GM06990 (cell line): ENCODE results near the gene EDC3.

Experiments used
- DNase-seq: peaks from one replicate; pipeline ENCODE4 v3.0.0-alpha.2; 2011; ENCODE audit not compliant: insufficient read length; ENCODE audit errors: extremely low read depth
- H3K27me3 ChIP-seq: replicated peaks from 2 replicates; pipeline ENCODE4 v1.6.0; 2011; ENCODE audit warnings: low read length; ENCODE audit not compliant: control insufficient read depth, insufficient read depth
- H3K36me3 ChIP-seq: 2 replicates; pipeline ENCODE4 v1.5.1; 2011; ENCODE audit warnings: low read length; ENCODE audit not compliant: control insufficient read depth, insufficient read depth
- H3K4me3 ChIP-seq: replicated peaks from 2 replicates; pipeline ENCODE4 v1.5.1; 2011; ENCODE audit warnings: low read depth, mild to moderate bottlenecking, control low read depth, low read length
- TF ChIP-seq, protein P1 (sequence below): IDR thresholded peaks from 2 replicates; pipeline ENCODE4 v1.5.1; 2011; ENCODE audit warnings: low read length, control low read depth, mild to moderate bottlenecking, inconsistent platforms; ENCODE audit not compliant: insufficient read depth, poor library complexity, severe bottlenecking

Gene EDC3

DNA sequence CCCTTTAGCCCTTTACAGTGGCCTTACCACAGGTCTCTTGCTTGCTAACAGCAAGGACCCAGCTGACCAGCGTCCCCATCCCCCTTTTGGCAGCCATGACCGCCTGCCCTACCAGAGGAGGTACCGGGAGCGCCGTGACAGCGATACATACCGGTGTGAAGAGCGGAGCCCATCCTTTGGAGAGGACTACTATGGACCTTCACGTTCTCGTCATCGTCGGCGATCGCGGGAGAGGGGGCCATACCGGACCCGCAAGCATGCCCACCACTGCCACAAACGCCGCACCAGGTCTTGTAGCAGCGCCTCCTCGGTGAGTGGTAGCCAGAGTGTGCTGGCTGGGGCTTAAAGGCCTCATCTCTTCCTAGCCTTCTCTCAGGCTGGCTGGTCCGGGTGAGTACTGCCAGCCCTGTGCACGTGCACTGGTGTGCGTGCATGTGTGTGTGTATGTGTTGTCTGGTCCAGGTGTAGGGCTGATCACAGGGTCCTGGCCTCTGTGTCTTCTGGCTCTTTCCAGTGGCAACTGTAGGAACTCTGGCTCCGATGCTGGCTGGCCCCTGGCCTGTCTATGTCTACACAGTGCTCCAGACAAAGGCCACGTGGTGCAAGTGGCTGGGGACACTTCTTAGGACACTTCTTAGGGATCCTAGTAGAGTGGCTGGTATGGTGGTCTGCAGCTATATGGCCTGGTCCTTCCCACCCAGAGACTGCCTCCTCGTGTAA, 75.7 kb downstream of the EDC3 start:
- H3K27me3 ChIP-seq = no peaks in the 10 kb centered on the region
- DNase-seq = no peak
- H3K4me3 ChIP-seq = no peak overlapping the region
- TF ChIP-seq, protein P1, sequence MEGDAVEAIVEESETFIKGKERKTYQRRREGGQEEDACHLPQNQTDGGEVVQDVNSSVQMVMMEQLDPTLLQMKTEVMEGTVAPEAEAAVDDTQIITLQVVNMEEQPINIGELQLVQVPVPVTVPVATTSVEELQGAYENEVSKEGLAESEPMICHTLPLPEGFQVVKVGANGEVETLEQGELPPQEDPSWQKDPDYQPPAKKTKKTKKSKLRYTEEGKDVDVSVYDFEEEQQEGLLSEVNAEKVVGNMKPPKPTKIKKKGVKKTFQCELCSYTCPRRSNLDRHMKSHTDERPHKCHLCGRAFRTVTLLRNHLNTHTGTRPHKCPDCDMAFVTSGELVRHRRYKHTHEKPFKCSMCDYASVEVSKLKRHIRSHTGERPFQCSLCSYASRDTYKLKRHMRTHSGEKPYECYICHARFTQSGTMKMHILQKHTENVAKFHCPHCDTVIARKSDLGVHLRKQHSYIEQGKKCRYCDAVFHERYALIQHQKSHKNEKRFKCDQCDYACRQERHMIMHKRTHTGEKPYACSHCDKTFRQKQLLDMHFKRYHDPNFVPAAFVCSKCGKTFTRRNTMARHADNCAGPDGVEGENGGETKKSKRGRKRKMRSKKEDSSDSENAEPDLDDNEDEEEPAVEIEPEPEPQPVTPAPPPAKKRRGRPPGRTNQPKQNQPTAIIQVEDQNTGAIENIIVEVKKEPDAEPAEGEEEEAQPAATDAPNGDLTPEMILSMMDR = no peak
- peaks cover 60% of the 10 kb centered on the region for H3K36me3 ChIP-seq

DNA sequence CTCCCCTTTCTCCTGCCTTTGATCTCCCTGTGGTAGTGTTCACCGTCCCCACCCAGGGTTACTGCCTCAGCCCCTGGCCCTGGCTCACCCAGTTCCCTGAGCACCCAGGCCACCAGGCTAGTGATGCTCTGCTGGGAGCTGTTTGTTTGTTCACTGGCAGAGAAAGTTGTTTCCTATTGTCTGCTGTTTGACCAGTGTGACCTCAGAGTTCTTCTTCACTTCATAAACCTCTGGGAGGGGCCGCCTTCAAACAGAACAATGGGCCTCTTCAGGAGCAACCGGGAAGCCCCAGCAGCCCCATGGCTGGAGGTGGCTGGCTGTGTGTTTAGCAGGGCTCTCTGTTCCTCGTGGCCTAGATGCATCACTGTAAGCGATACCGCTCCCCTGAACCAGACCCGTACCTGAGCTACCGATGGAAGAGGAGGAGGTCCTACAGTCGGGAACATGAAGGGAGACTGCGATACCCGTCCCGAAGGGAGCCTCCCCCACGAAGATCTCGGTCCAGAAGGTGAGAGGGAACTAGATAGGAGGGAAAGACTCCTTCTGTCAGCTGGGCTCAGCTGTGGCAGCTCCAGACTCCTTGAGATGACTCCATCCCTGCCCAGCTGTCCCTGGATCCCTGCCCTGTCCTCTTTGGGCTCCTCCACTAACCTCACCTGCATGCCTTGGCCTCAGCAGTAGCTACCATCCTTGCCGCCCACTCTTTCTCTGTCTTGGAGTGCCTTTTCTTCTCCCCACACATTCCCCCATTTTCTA, 76.8 kb downstream of the EDC3 start:
- Histone ChIP-seq H3K36me3 (peaks cover 50% of the 10 kb centered on the region), H3K4me3 (no peak overlapping the region), H3K27me3 (no peaks in the 10 kb centered on the region)
- TF ChIP-seq, protein P1 = no peak
- DNase-seq = no peak

DNA sequence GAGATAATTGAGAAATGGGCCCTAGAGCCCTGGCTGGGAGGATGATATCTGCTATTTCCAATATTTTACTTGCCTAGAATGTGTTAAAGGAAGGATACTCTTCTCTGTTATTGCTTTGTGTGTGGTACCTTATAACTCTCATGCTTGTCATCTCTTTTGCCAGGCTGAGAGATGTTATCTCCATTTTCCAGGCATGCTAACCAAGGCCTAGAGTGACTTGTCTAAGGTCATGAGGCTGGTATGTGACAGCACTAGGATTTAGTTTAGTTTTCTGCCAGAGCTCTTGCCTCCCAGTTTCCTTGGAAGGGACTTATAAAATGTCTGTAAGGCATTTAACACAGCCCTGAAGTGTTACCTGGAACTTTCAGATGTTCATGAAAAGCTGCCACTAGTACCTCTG, 78.8 kb downstream of the EDC3 start:
- H3K36me3 ChIP-seq = peaks cover 30% of the 10 kb centered on the region
- H3K27me3 ChIP-seq = no peaks in the 10 kb centered on the region
- peak overlapping the region; percentile 78 for H3K4me3 ChIP-seq
- no peak for DNase-seq
- TF ChIP-seq, protein P1 = no peak

DNA sequence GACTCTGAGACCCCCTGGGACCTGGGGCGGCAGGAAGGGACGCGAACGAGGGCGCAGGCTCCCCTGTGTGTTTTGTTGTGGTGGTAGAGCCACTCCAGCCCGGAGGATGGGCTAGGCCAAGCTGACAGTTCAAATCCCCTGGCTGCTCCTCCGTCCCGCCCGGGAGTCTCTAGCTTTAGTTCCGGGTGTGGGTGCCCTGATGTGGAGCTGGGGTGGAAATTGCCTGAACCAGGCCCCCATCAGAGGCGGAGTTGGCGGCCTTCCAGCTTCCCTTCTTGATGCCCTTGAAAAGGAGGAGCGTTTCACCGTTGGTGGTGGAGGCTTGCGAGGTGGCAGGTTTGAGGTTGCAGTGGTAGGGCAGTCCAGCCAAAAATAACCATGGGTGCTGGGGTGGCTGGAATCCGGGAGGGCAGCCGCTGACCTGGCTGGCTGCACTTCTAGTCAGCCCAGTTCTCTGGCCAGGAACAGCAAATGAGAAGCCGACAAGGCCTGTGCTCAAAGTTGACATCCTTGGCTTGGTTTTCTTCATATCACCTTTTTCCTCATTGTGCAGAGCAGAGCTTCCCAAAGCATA, 79.4 kb downstream of the EDC3 start:
- no peak for DNase-seq
- TF ChIP-seq, protein P1 = no peak
- Histone ChIP-seq H3K36me3 (peaks cover 26% of the 10 kb centered on the region), H3K27me3 (no peaks in the 10 kb centered on the region), H3K4me3 (peak overlapping the region; percentile 78)

DNA sequence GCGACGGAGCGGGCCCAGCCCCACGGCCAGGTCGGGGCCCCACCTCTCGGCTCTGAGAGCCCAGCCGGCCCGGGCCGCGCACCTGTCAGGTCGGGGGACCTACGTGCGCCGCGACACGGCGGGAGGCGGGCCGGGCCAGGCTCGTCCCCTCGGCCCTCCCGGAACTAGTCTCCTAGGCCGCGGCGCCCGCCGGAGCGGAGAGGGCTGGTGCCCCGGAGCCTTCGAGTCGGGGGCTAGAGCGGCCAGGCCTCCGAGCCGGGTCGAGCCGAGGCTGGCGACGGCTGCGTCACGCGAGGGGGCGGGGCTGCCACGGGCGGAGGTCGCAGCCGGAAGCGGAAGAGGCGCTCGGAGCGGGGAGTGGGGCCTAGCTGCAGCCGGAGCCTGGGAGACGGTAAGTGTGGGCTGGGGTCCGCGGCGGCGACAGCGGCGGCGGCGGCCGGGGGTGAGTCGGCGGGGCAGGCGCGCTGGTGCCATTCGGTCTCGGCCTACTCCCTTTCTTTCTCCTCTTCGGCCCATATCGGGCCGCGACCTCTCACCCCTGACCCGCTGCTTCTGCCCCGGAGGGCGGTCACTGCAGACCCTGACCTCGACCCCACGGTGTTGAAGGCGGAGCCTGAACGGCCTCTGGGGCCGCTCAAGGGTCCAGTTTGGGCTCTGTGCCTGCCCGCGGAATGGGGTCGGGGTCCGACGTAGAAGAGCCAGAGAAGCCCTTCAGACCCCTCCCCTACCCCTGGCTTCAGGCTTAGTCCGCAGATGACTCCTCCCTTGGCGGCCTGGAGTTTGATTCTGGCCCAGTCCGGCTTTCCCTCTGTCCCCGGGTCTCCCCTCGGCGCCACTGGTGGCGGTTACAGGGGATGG, 80.1 kb downstream of the EDC3 start, which contains the start of gene CLK3:
TSS of gene CLK3 (plus strand) at position 329 of the 858 bp plus-strand sequence. CDS start 3,361 bp downstream, outside the sequence.
- DNase-seq = peak; percentile 98
- peak within 1 kb of the TSS; percentile 78 for H3K4me3 ChIP-seq
- TF ChIP-seq, protein P1 = no peak
- no peaks in the 10 kb centered on the region for H3K27me3 ChIP-seq
- peaks cover 21% of the 10 kb centered on the region for H3K36me3 ChIP-seq
